GM23338 (cell line): ENCODE data around the gene MBOAT1. TPM values are rescaled to one million over a fixed set of nuclear protein-coding genes. Genes with fewer than 3 reads are reported as not detected.

Experiments used
- ATAC-seq: fragments of 200-7000 bp; cut with Tn5 transposase; 3 replicates; pipeline ENCODE4 v1.9.1; 2020
- DNase-seq: peaks from one replicate; pipeline ENCODE4 v3.0.0-alpha.2; 2015; ENCODE audit warnings: low spot score
- H2AFZ ChIP-seq: fragments of 200-600 bp; sonication (generic); 2 replicates; pipeline ENCODE4 v1.8.0; 2016; ENCODE audit warnings: antibody characterized with exemption, mild to moderate bottlenecking, moderate library complexity
- H3F3A ChIP-seq: fragments of 200-600 bp; sonication (generic); replicated peaks from 2 replicates; pipeline ENCODE4 v1.8.0; 2017; ENCODE audit warnings: antibody characterized with exemption, mixed run types, low read depth
- H3K27ac ChIP-seq: fragments of 200-600 bp; sonication (generic); 2 replicates; pipeline ENCODE4 v1.6.1; 2016; ENCODE audit warnings: low read depth
- H3K27me3 ChIP-seq: fragments of 200-600 bp; sonication (generic); 2 replicates; pipeline ENCODE4 v1.8.0; 2016; ENCODE audit warnings: mild to moderate bottlenecking, mixed run types, moderate library complexity; ENCODE audit not compliant: insufficient read depth
- H3K36me3 ChIP-seq: fragments of 200-600 bp; sonication (generic); 2 replicates; pipeline ENCODE4 v1.8.0; 2016; ENCODE audit warnings: mild to moderate bottlenecking; ENCODE audit not compliant: insufficient read depth
- H3K4me1 ChIP-seq: fragments of 200-600 bp; sonication (generic); 2 replicates; pipeline ENCODE4 v1.8.0; 2016; ENCODE audit warnings: mild to moderate bottlenecking, moderate library complexity; ENCODE audit not compliant: insufficient read depth
- H3K4me2 ChIP-seq: fragments of 200-600 bp; sonication (generic); 2 replicates; pipeline ENCODE4 v1.7.1; 2017; ENCODE audit warnings: mixed run types
- H3K4me3 ChIP-seq: fragments of 200-600 bp; sonication (generic); 2 replicates; pipeline ENCODE4 v1.6.1; 2016; ENCODE audit warnings: mixed run types
- H3K79me2 ChIP-seq: fragments of 200-600 bp; sonication (generic); replicated peaks from 2 replicates; pipeline ENCODE4 v1.8.0; 2017; ENCODE audit warnings: mild to moderate bottlenecking; ENCODE audit not compliant: insufficient read depth
- H3K9me2 ChIP-seq: fragments of 200-600 bp; sonication (generic); 2 replicates; pipeline ENCODE4 v1.8.0; 2017; ENCODE audit not compliant: insufficient read depth
- H4K20me1 ChIP-seq: fragments of 200-600 bp; sonication (generic); replicated peaks from 2 replicates; pipeline ENCODE4 v1.8.0; 2017; ENCODE audit warnings: mild to moderate bottlenecking; ENCODE audit not compliant: insufficient read depth
- H3K27ac Mint-ChIP-seq: 2 replicates; pipeline ENCODE4 v1.8.0; 2020; ENCODE audit warnings: inconsistent platforms, mild to moderate bottlenecking, moderate library complexity, mixed read lengths
- H3K27me3 Mint-ChIP-seq: 3 replicates; pipeline ENCODE4 v1.8.0; 2022; ENCODE audit warnings: low read depth, mild to moderate bottlenecking, moderate library complexity, mixed read lengths, inconsistent platforms; ENCODE audit not compliant: insufficient read depth, poor library complexity
- H3K36me3 Mint-ChIP-seq: 3 replicates; pipeline ENCODE4 v1.8.0; 2021; ENCODE audit warnings: low read depth, mild to moderate bottlenecking, inconsistent platforms, moderate library complexity, mixed read lengths
- H3K4me1 Mint-ChIP-seq: 3 replicates; pipeline ENCODE4 v1.8.0; 2020; ENCODE audit warnings: mild to moderate bottlenecking, inconsistent platforms, mixed read lengths
- H3K4me3 Mint-ChIP-seq: 3 replicates; pipeline ENCODE4 v1.8.0; 2021; ENCODE audit warnings: moderate library complexity, mild to moderate bottlenecking, inconsistent platforms, mixed read lengths
- H3K9me3 Mint-ChIP-seq: 3 replicates; pipeline ENCODE4 v1.8.0; 2020; ENCODE audit warnings: moderate library complexity, mild to moderate bottlenecking, inconsistent platforms, mixed read lengths
- ETS1 ChIP-seq: IDR thresholded peaks from 2 replicates; pipeline ENCODE4 v1.6.1; 2016; ENCODE audit warnings: antibody characterized with exemption
- EZH2phosphoT487 ChIP-seq: fragments of 200-600 bp; sonication (generic); IDR thresholded peaks from one replicate; pipeline ENCODE4 v1.8.1; 2018; ENCODE audit warnings: antibody characterized with exemption; ENCODE audit not compliant: unreplicated experiment
- NANOG ChIP-seq: IDR thresholded peaks from 2 replicates; pipeline ENCODE4 v1.6.1; 2016; ENCODE audit warnings: antibody characterized with exemption, borderline replicate concordance
- POLR2AphosphoS5 ChIP-seq: IDR thresholded peaks from 2 replicates; pipeline ENCODE4 v1.6.1; 2016; ENCODE audit warnings: antibody characterized with exemption, low read depth
- STAT1 ChIP-seq: IDR thresholded peaks from one replicate; pipeline ENCODE4 v1.6.1; 2016; ENCODE audit warnings: antibody characterized with exemption; ENCODE audit not compliant: unreplicated experiment
- ZNF331 ChIP-seq: fragments of 250-450 bp; sonication (Bioruptor Pico); IDR thresholded peaks from 2 replicates; pipeline ENCODE4 v1.5.0; 2020; ENCODE audit warnings: low read depth, mild to moderate bottlenecking, moderate library complexity
- polyA plus RNA-seq: library from polyadenylated mRNA; unstranded; fragments of >200 nt; fragmentation: Nextera tagmentation; extraction: Ambion mirVana; gene quantifications from 2 replicates; pipeline ENCODE4 v1.2.1, GENCODE V29; 2016
- total RNA-seq: library from RNA; depleted of rRNA; stranded (reverse); fragments of >200 nt; shearing (Covaris generic); gene quantifications from 2 replicates; pipeline ENCODE4 v1.2.3, GENCODE V29; 2014

MBOAT1 gene
- total and polyA plus RNA-seq, 2 experiments from 2014 or later: 3.8 to 18.6 TPM

GRCh38 chr6:20238688-20239587 lies 26.7 kb upstream of the MBOAT1 start:
- Mint-ChIP-seq H3K4me3 (no peak overlapping the region), H3K9me3 (peaks cover 5% of the 10 kb centered on the region; the same call in 2 of the 3 replicates), H3K27me3 (peaks cover 1% of the 10 kb centered on the region), H3K36me3 (peaks cover 3% of the 10 kb centered on the region; the same call in 2 of the 3 replicates), H3K4me1 (peaks cover 14% of the 10 kb centered on the region), H3K27ac (no peak overlapping the region)
- Histone ChIP-seq H3K9me2 (no peaks in the 10 kb centered on the region), H3K4me3 (peak overlapping the region; percentile 39; the same call in 1 of the 2 replicates), H3K27me3 (no peaks in the 10 kb centered on the region), H3K4me1 (peaks cover 24% of the 10 kb centered on the region), H3K4me2 (peak overlapping the region; percentile 65), H3F3A (no peaks in the 10 kb centered on the region), H4K20me1 (no peaks in the 10 kb centered on the region), H3K27ac (no peak overlapping the region), H3K79me2 (no peaks in the 10 kb centered on the region), H3K36me3 (no peaks in the 10 kb centered on the region), H2AFZ (peak overlapping the region; percentile 98)
- DNase-seq (peak; percentile 24), ATAC-seq (peak; percentile 59)
- no peak for TF ChIP-seq EZH2phosphoT487

- H3K27ac Mint-ChIP-seq: no peak overlapping the region
- peaks cover 2% of the 10 kb centered on the region for H3K27me3 Mint-ChIP-seq
- H3K4me3 Mint-ChIP-seq: no peak overlapping the region
- DNase-seq: peak; percentile 16
- no peaks in the 10 kb centered on the region for H3K36me3 ChIP-seq
- no peak for TF ChIP-seq ZNF331 (CRISPR knock-in tag)
- no peak overlapping the region for H3K27ac ChIP-seq
- no peaks in the 10 kb centered on the region for H3F3A ChIP-seq
- no peaks in the 10 kb centered on the region for H3K79me2 ChIP-seq
- no peaks in the 10 kb centered on the region for H3K27me3 ChIP-seq
- peak overlapping the region; percentile 98 for H2AFZ ChIP-seq
- ATAC-seq: no peak
- no peaks in the 10 kb centered on the region; the same call in 2 of the 3 replicates for H3K36me3 Mint-ChIP-seq
- H3K4me2 ChIP-seq: peak overlapping the region; percentile 65
- 0 out of 3 replicates have a peak, but pooled peaks cover 5% of the 10 kb centered on the region for H3K9me3 Mint-ChIP-seq
- no peaks in the 10 kb centered on the region for H3K9me2 ChIP-seq
- H3K4me3 ChIP-seq: no peak overlapping the region
- peaks cover 12% of the 10 kb centered on the region for H3K4me1 Mint-ChIP-seq
- no peaks in the 10 kb centered on the region for H4K20me1 ChIP-seq
- H3K4me1 ChIP-seq: peaks cover 24% of the 10 kb centered on the region
Measured at GRCh38 chr6:20237677-20238460, 25.6 kb upstream of the MBOAT1 start.

DNA sequence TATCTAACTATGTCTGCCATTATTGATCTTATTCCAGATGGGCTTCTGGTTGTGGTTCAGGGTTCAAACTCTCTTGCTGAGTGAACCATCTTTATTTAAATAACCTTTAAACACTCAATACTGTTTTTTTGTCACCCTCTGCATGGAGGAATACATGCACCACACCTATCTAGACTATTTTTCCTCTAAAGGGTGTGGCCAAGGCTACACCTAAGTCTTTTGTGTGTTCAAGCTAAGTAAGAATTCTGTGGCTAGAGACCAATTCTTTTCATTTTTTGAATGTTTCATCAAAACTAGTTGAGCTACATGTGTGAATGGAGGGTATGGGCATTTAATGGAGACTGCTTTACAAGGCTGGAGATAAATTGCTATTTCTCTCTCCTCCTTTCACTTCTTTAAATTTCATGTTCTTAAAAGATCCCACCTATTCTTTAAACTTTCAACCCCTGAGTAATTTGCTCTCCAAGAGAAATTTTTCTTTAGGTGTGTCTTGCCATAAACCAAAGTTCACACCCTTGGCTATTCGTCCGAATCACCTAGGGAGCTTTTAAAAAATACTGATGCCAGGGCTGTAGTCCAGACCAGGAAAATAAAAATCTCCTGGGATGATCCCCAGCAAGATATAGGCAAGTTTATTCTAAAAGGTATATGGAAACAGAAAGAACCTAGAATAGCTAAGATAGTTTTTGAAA lies 24.8 kb upstream of the MBOAT1 start:
- no peaks in the 10 kb centered on the region for H3K36me3 ChIP-seq
- ATAC-seq: no peak
- H3K79me2 ChIP-seq: no peaks in the 10 kb centered on the region
- Mint-ChIP-seq H3K36me3 (no peaks in the 10 kb centered on the region; the same call in 2 of the 3 replicates), H3K27me3 (peaks cover 2% of the 10 kb centered on the region), H3K27ac (no peak overlapping the region), H3K4me3 (no peak overlapping the region), H3K9me3 (peaks cover 11% of the 10 kb centered on the region; the same call in 1 of the 3 replicates), H3K4me1 (peaks cover 5% of the 10 kb centered on the region; the same call in 2 of the 3 replicates)
- peak overlapping the region; percentile 65; the same call in 1 of the 2 replicates for H3K4me2 ChIP-seq
- no peak for DNase-seq
- H3K27me3 ChIP-seq: no peaks in the 10 kb centered on the region
- H3K9me2 ChIP-seq: no peaks in the 10 kb centered on the region
- H3K27ac ChIP-seq: no peak overlapping the region
- H3F3A ChIP-seq: no peaks in the 10 kb centered on the region
- H3K4me1 ChIP-seq: peaks cover 16% of the 10 kb centered on the region
- H3K4me3 ChIP-seq: no peak overlapping the region
- no peaks in the 10 kb centered on the region for H4K20me1 ChIP-seq
- no peak overlapping the region for H2AFZ ChIP-seq
- TF ChIP-seq POLR2AphosphoS5 (no peak), ETS1 (no peak), NANOG (no peak), STAT1 (no peak), EZH2phosphoT487 (no peak)
